Astrocyte (in vitro differentiated cells and primary cell): Measurements from ENCODE around the gene MYH9. TPM values are rescaled to one million over a fixed set of nuclear protein-coding genes. Genes with fewer than 3 reads are reported as not detected.

ENCODE experiments used
- DNase-seq: peaks from one replicate; pipeline ENCODE4 v3.0.0-alpha.2; 2010; ENCODE audit warnings: low read depth
- FAIRE-seq: peaks from 2 replicates; lab custom pipeline; 2011; peaks lifted over from hg19 to GRCh38; lab: Jason Lieb, UNC
- H2AFZ ChIP-seq: 2 replicates; pipeline ENCODE4 v1.6.0; 2012; ENCODE audit warnings: low read depth, low read length, inconsistent platforms
- H3K27ac ChIP-seq: 2 replicates; pipeline ENCODE4 v1.5.1; 2011; ENCODE audit warnings: low read depth, low read length, inconsistent platforms
- H3K27me3 ChIP-seq: 2 replicates; pipeline ENCODE4 v1.6.0; 2011; ENCODE audit warnings: low read length, inconsistent platforms; ENCODE audit not compliant: insufficient read depth
- H3K36me3 ChIP-seq: 2 replicates; pipeline ENCODE4 v1.5.1; 2011; ENCODE audit warnings: low read length, inconsistent platforms; ENCODE audit not compliant: insufficient read depth
- H3K4me1 ChIP-seq: 2 replicates; pipeline ENCODE4 v1.5.1; 2011; ENCODE audit warnings: low read length, inconsistent platforms; ENCODE audit not compliant: insufficient read depth
- H3K4me2 ChIP-seq: 2 replicates; pipeline ENCODE4 v1.6.0; 2012; ENCODE audit warnings: low read length, inconsistent platforms
- H3K4me3 ChIP-seq: 2 replicates; pipeline ENCODE4 v1.5.1; 2011; ENCODE audit warnings: low read depth, mild to moderate bottlenecking, low read length, inconsistent platforms; ENCODE audit not compliant: insufficient read depth
- H3K79me2 ChIP-seq: 2 replicates; pipeline ENCODE4 v1.6.0; 2012; ENCODE audit warnings: mild to moderate bottlenecking, low read length, inconsistent platforms; ENCODE audit not compliant: insufficient read depth
- H3K9ac ChIP-seq: 2 replicates; pipeline ENCODE4 v1.6.0; 2012; ENCODE audit warnings: mild to moderate bottlenecking, low read length, inconsistent platforms
- H3K9me3 ChIP-seq: 2 replicates; pipeline ENCODE4 v1.5.1; 2012; ENCODE audit warnings: low read depth, mild to moderate bottlenecking, low read length, inconsistent platforms; ENCODE audit not compliant: insufficient read depth
- H4K20me1 ChIP-seq: 2 replicates; pipeline ENCODE4 v1.6.0; 2012; ENCODE audit warnings: low read length, inconsistent platforms; ENCODE audit not compliant: insufficient read depth
- H3K27ac Mint-ChIP-seq: one replicate; pipeline ENCODE4 v1.8.0; 2021; ENCODE audit warnings: mild to moderate bottlenecking, mixed read lengths; ENCODE audit not compliant: unreplicated experiment
- H3K27me3 Mint-ChIP-seq: one replicate; pipeline ENCODE4 v1.8.0; 2021; ENCODE audit warnings: low read depth, mixed read lengths; ENCODE audit not compliant: unreplicated experiment
- H3K36me3 Mint-ChIP-seq: one replicate; pipeline ENCODE4 v1.8.0; 2021; ENCODE audit warnings: low read depth, mixed read lengths; ENCODE audit not compliant: unreplicated experiment
- H3K4me1 Mint-ChIP-seq: one replicate; pipeline ENCODE4 v1.8.0; 2021; ENCODE audit warnings: low read depth, mixed read lengths; ENCODE audit not compliant: unreplicated experiment
- H3K4me3 Mint-ChIP-seq: one replicate; pipeline ENCODE4 v1.8.0; 2021; ENCODE audit warnings: mild to moderate bottlenecking, moderate library complexity, mixed read lengths; ENCODE audit not compliant: unreplicated experiment
- H3K9me3 Mint-ChIP-seq: one replicate; pipeline ENCODE4 v1.8.0; 2021; ENCODE audit warnings: mild to moderate bottlenecking, mixed read lengths; ENCODE audit not compliant: unreplicated experiment
- EZH2 ChIP-seq: IDR thresholded peaks from 2 replicates; pipeline ENCODE4 v1.6.1; 2012; ENCODE audit warnings: mild to moderate bottlenecking, low read length, inconsistent platforms; ENCODE audit not compliant: insufficient read depth
- total RNA-seq: library from RNA; stranded (reverse); gene quantifications from 2 replicates; pipeline ENCODE4 v1.2.1, GENCODE V29; 2021
- TF ChIP-seq, protein P1 (sequence below): IDR thresholded peaks from 2 replicates; pipeline ENCODE4 v1.5.1; 2011; ENCODE audit warnings: low read depth, mild to moderate bottlenecking, inconsistent platforms, low read length, moderate library complexity; ENCODE audit not compliant: insufficient read depth

The MYH9 gene
- total RNA-seq, 1 donor from 2014 or later, result 2,278 TPM

DNA sequence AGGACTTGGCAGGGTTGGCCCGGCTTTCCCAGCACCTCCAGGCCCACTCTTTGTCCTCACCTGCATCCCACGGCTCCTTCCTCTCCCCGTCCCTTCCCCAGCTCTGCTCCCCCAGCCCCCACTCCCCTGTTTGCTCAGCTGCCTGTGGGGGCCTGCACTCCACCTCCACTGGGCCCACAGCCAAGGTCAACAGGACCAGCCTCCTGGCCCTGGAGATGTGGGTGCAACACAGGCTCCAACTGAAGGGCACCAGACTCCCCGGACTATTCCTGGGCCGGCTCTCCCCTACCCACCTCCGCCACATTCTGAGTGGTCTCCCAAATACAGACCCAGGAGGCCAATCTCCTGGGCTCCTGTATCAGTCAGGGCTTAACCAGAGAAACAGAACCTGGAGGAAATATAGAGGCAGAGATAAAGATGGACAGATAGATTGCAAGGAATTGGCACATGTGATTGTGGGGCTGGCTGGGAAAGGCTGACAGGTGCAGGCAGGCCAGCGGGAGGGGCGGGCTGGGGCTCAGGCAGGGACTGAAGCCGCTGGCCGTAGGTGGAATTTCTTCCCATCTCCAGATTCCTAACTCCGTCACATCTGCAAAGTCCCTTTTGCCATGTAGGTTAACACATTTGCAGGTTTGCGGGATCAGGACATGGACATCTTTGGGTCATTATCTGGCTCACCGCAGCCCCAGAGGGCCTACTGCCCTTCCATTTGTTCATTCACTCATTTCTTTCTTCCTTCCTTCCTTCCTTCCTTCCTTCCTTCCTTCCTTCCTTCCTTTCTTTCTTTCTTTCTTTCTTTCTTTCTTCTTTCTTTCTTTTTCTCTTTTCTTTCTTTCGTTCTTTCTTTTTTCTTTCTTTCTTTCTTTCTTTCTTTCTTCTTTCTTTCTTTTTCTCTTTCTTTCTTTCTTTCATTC lies 45.8 kb upstream of the MYH9 start:
- no peaks in the 10 kb centered on the region for H3K9me3 ChIP-seq
- H3K27ac ChIP-seq, result peak overlapping the region; percentile 21
- Mint-ChIP-seq H3K27me3 (no peaks in the 10 kb centered on the region), H3K27ac (peak overlapping the region; percentile 97), H3K9me3 (no peaks in the 10 kb centered on the region), H3K36me3 (no peaks in the 10 kb centered on the region), H3K4me3 (no peak overlapping the region), H3K4me1 (peaks cover 47% of the 10 kb centered on the region)
- H4K20me1 ChIP-seq, result no peaks in the 10 kb centered on the region
- H2AFZ ChIP-seq, result peak overlapping the region; percentile 1
- H3K9ac ChIP-seq, result peak overlapping the region; percentile 37
- H3K36me3 ChIP-seq, result no peaks in the 10 kb centered on the region
- no peaks in the 10 kb centered on the region for H3K27me3 ChIP-seq
- no peak for DNase-seq
- H3K79me2 ChIP-seq, result no peaks in the 10 kb centered on the region
- peak overlapping the region; percentile 54 for H3K4me2 ChIP-seq
- no peak overlapping the region for H3K4me3 ChIP-seq
- TF ChIP-seq EZH2, result no peak
- TF ChIP-seq, protein P1, sequence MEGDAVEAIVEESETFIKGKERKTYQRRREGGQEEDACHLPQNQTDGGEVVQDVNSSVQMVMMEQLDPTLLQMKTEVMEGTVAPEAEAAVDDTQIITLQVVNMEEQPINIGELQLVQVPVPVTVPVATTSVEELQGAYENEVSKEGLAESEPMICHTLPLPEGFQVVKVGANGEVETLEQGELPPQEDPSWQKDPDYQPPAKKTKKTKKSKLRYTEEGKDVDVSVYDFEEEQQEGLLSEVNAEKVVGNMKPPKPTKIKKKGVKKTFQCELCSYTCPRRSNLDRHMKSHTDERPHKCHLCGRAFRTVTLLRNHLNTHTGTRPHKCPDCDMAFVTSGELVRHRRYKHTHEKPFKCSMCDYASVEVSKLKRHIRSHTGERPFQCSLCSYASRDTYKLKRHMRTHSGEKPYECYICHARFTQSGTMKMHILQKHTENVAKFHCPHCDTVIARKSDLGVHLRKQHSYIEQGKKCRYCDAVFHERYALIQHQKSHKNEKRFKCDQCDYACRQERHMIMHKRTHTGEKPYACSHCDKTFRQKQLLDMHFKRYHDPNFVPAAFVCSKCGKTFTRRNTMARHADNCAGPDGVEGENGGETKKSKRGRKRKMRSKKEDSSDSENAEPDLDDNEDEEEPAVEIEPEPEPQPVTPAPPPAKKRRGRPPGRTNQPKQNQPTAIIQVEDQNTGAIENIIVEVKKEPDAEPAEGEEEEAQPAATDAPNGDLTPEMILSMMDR, result no peak
- no peak for FAIRE-seq
- H3K4me1 ChIP-seq, result peaks cover 34% of the 10 kb centered on the region

DNA sequence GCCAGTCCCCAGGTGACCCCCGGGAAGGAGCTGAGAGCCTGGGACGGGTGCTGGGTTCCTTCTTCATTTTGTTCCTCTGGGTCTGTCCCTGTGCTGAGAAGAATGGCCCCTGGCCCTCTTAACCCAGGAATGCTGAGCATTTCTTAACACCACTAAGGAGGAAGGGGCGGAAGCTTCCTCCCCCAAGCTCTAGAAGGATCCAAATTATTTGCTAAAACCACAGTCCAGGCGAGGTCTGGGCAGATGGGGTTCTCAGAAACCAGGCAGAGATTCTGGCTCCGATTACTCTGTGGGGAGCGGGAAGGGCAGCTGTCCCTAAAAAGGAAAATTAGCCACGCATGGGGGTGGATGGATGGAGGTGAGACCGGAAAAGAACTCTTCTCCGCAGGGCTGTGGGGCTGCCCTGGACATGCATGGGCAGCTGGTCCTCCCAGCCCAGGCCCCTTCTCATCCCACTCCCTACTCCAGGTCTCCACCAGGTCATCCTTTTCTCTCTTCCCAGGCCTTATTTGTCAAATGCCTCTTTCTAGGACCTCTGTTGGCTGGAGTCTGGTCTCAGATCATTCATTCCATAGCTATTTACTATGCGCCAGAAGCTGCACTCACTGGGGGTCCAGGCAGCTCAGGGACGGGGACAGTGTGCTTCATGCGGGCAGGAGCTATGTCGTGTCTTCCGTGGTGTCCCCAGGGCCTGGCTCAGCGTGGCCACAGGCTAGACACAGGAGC lies 45.0 kb upstream of the MYH9 start:
- TF ChIP-seq EZH2, result no peak
- TF ChIP-seq, protein P1, result no peak
- FAIRE-seq (no peak), DNase-seq (peak; percentile 83)
- peak overlapping the region; percentile 54 for H3K4me2 ChIP-seq
- no peak overlapping the region for H3K4me3 Mint-ChIP-seq
- peaks cover 47% of the 10 kb centered on the region for H3K4me1 Mint-ChIP-seq
- H4K20me1 ChIP-seq, result no peaks in the 10 kb centered on the region
- no peaks in the 10 kb centered on the region for H3K27me3 Mint-ChIP-seq
- peak overlapping the region; percentile 97 for H3K27ac Mint-ChIP-seq
- no peaks in the 10 kb centered on the region for H3K9me3 Mint-ChIP-seq
- H3K36me3 ChIP-seq, result no peaks in the 10 kb centered on the region
- H3K79me2 ChIP-seq, result no peaks in the 10 kb centered on the region
- H3K36me3 Mint-ChIP-seq, result no peaks in the 10 kb centered on the region
- H3K4me1 ChIP-seq, result peaks cover 34% of the 10 kb centered on the region
- H3K27me3 ChIP-seq, result no peaks in the 10 kb centered on the region
- H3K9me3 ChIP-seq, result no peaks in the 10 kb centered on the region
- peak overlapping the region; percentile 1 for H2AFZ ChIP-seq
- H3K9ac ChIP-seq, result peak overlapping the region; percentile 37
- H3K4me3 ChIP-seq, result no peak overlapping the region
- peak overlapping the region; percentile 21 for H3K27ac ChIP-seq
